Central memory CD8-positive, alpha-beta T cell (primary cell): Measurements from ENCODE around the gene HOXC10.

Experiments
- ATAC-seq: fragments of 150-1000 bp; cut with Tn5 transposase; replicated peaks from 2 replicates; pipeline ENCODE4 v1.10.0; 2022; ENCODE audit warnings: mild to moderate bottlenecking, moderate FRiP score, moderate number of reproducible peaks; ENCODE audit not compliant: poor library complexity, severe bottlenecking; ENCODE audit errors: extremely low read depth
- DNase-seq, 2 donors: peaks; one replicate each; pipeline ENCODE4 v3.0.0; 2021; ENCODE audit warnings: low spot score in 2 of 2
- H3K27ac Mint-ChIP-seq: one replicate; pipeline ENCODE4 v1.8.0; 2022; ENCODE audit warnings: low read depth, mild to moderate bottlenecking, moderate library complexity, mixed read lengths
- H3K27me3 Mint-ChIP-seq: one replicate; pipeline ENCODE4 v1.8.0; 2022; ENCODE audit warnings: mixed read lengths
- H3K36me3 Mint-ChIP-seq: one replicate; pipeline ENCODE4 v1.8.0; 2022; ENCODE audit warnings: mild to moderate bottlenecking, moderate library complexity, mixed read lengths; ENCODE audit not compliant: insufficient read depth
- H3K4me1 Mint-ChIP-seq: one replicate; pipeline ENCODE4 v1.8.0; 2022; ENCODE audit warnings: mixed read lengths
- H3K4me3 Mint-ChIP-seq: one replicate; pipeline ENCODE4 v1.8.0; 2022; ENCODE audit warnings: mild to moderate bottlenecking, moderate library complexity, mixed read lengths
- H3K9me3 Mint-ChIP-seq: one replicate; pipeline ENCODE4 v1.8.0; 2022; ENCODE audit warnings: mixed read lengths

Gene HOXC10

GRCh38 chr12:53996240-53997203 lies 11.6 kb downstream of the HOXC10 start:
- Mint-ChIP-seq H3K36me3 (peaks cover 22% of the 10 kb centered on the region), H3K27me3 (peaks cover 100% of the 10 kb centered on the region), H3K4me3 (peak overlapping the region; percentile 83), H3K4me1 (peaks cover 38% of the 10 kb centered on the region), H3K27ac (no peak overlapping the region), H3K9me3 (no peaks in the 10 kb centered on the region)
- ATAC-seq (no peak), DNase-seq (no peak)

GRCh38 chr12:53997204-53998109 lies 12.5 kb downstream of the HOXC10 start:
- H3K36me3 Mint-ChIP-seq, result peaks cover 21% of the 10 kb centered on the region
- H3K27ac Mint-ChIP-seq, result peak overlapping the region; percentile 65
- ATAC-seq (no peak), DNase-seq (no peak)
- H3K4me3 Mint-ChIP-seq, result no peak overlapping the region
- H3K4me1 Mint-ChIP-seq, result peaks cover 40% of the 10 kb centered on the region
- H3K9me3 Mint-ChIP-seq, result no peaks in the 10 kb centered on the region
- H3K27me3 Mint-ChIP-seq, result peaks cover 100% of the 10 kb centered on the region

GRCh38 chr12:53998110-53998899 lies 13.4 kb downstream of the HOXC10 start:
- peaks cover 100% of the 10 kb centered on the region for H3K27me3 Mint-ChIP-seq
- no peak overlapping the region for H3K4me3 Mint-ChIP-seq
- peaks cover 21% of the 10 kb centered on the region for H3K36me3 Mint-ChIP-seq
- ATAC-seq, result no peak
- no peaks in the 10 kb centered on the region for H3K9me3 Mint-ChIP-seq
- peaks cover 42% of the 10 kb centered on the region for H3K4me1 Mint-ChIP-seq
- no peak for DNase-seq
- H3K27ac Mint-ChIP-seq, result no peak overlapping the region

- Mint-ChIP-seq H3K36me3 (peaks cover 17% of the 10 kb centered on the region), H3K4me1 (peaks cover 36% of the 10 kb centered on the region), H3K27ac (no peak overlapping the region), H3K27me3 (peaks cover 100% of the 10 kb centered on the region), H3K4me3 (no peak overlapping the region), H3K9me3 (no peaks in the 10 kb centered on the region)
- ATAC-seq (no peak), DNase-seq (no peak)
Measured at GRCh38 chr12:53998900-53999236, 13.9 kb downstream of the HOXC10 start.

GRCh38 chr12:53999559-54000115 lies 14.7 kb downstream of the HOXC10 start:
- Mint-ChIP-seq H3K27me3 (peaks cover 100% of the 10 kb centered on the region), H3K27ac (no peak overlapping the region), H3K4me1 (peaks cover 31% of the 10 kb centered on the region), H3K4me3 (peak overlapping the region; percentile 61), H3K36me3 (peaks cover 13% of the 10 kb centered on the region), H3K9me3 (no peaks in the 10 kb centered on the region)
- DNase-seq (no peak), ATAC-seq (no peak)

GRCh38 chr12:54000116-54001114 lies 15.5 kb downstream of the HOXC10 start, which contains the start of gene HOXC9:
Gene HOXC9, plus strand, starts transcription at chr12:54000161. Its CDS starts 28 bp downstream, at chr12:54000189.
- Mint-ChIP-seq H3K36me3 (peaks cover 13% of the 10 kb centered on the region), H3K4me1 (peaks cover 27% of the 10 kb centered on the region), H3K27ac (no peak within 1 kb of the TSS), H3K27me3 (peaks cover 100% of the 10 kb centered on the region), H3K4me3 (peak within 1 kb of the TSS; percentile 61), H3K9me3 (no peaks in the 10 kb centered on the region)
- no peak for DNase-seq
- ATAC-seq, result no peak

- no peak overlapping the region for H3K27ac Mint-ChIP-seq
- H3K27me3 Mint-ChIP-seq, result peaks cover 100% of the 10 kb centered on the region
- H3K4me1 Mint-ChIP-seq, result peaks cover 29% of the 10 kb centered on the region
- H3K36me3 Mint-ChIP-seq, result peaks cover 20% of the 10 kb centered on the region
- H3K9me3 Mint-ChIP-seq, result no peaks in the 10 kb centered on the region
- H3K4me3 Mint-ChIP-seq, result no peak overlapping the region
- no peak for ATAC-seq
- no peak for DNase-seq
Measured at GRCh38 chr12:54001283-54002187, 16.6 kb downstream of the HOXC10 start.

- peaks cover 20% of the 10 kb centered on the region for H3K36me3 Mint-ChIP-seq
- no peak overlapping the region for H3K27ac Mint-ChIP-seq
- no peaks in the 10 kb centered on the region for H3K9me3 Mint-ChIP-seq
- peaks cover 27% of the 10 kb centered on the region for H3K4me1 Mint-ChIP-seq
- ATAC-seq (no peak), DNase-seq (no peak)
- H3K4me3 Mint-ChIP-seq, result no peak overlapping the region
- H3K27me3 Mint-ChIP-seq, result peaks cover 100% of the 10 kb centered on the region
Measured at GRCh38 chr12:54002278-54002914, 17.4 kb downstream of the HOXC10 start.

- Mint-ChIP-seq H3K36me3 (peaks cover 20% of the 10 kb centered on the region), H3K27me3 (peaks cover 100% of the 10 kb centered on the region), H3K27ac (no peak overlapping the region), H3K4me3 (no peak overlapping the region), H3K4me1 (peaks cover 23% of the 10 kb centered on the region), H3K9me3 (no peaks in the 10 kb centered on the region)
- DNase-seq, result no peak
- no peak for ATAC-seq
Measured at GRCh38 chr12:54002915-54003389, 18.0 kb downstream of the HOXC10 start.

GRCh38 chr12:54003625-54004024 lies 18.7 kb downstream of the HOXC10 start:
- Mint-ChIP-seq H3K4me3 (no peak overlapping the region), H3K27ac (no peak overlapping the region)
- ATAC-seq, result no peak

More at GRCh38 chr12:54003625-54004024, 18.7 kb downstream of the HOXC10 start:
- peaks cover 100% of the 10 kb centered on the region for H3K27me3 Mint-ChIP-seq
- peaks cover 24% of the 10 kb centered on the region for H3K4me1 Mint-ChIP-seq
- DNase-seq, result no peak
- H3K36me3 Mint-ChIP-seq, result peaks cover 23% of the 10 kb centered on the region
- H3K9me3 Mint-ChIP-seq, result no peaks in the 10 kb centered on the region
